Transverse colon (tissue), 4 donors: ENCODE results near the gene UBQLN4. TPM values are rescaled to one million over a fixed set of nuclear protein-coding genes. Genes with fewer than 3 reads are reported as not detected.
A peak's percentile ranks its signal among the peaks of the same experiment; 100 is the strongest.
"Not testable (repeated sequence)": the region's sequence is repeated elsewhere in the genome, so short reads cannot be mapped to it uniquely, and the experiment has no call there.

Experiments
- DNase-seq: peaks from one replicate; pipeline ENCODE4 v3.0.0-alpha.2; 2019
- H3K27ac ChIP-seq, 4 donors: fragments of 200-600 bp; sonication (generic); 2 replicates each; pipeline ENCODE4 v1.5.1; 2016 to 2018; ENCODE audit warnings: inconsistent platforms in 4 of 4
- H3K27me3 ChIP-seq: fragments of 200-600 bp; sonication (generic); 2 replicates; pipeline ENCODE4 v1.5.1; 2017; ENCODE audit warnings: inconsistent platforms
- H3K36me3 ChIP-seq, 4 donors: fragments of 200-600 bp; sonication (generic); 2 replicates each; pipeline ENCODE4 v1.5.1; 2017 to 2019; ENCODE audit warnings: inconsistent platforms in 4 of 4
- H3K4me1 ChIP-seq, 4 donors: fragments of 200-600 bp; sonication (generic); 2 replicates each; pipeline ENCODE4 v1.5.1; 2017 to 2020; ENCODE audit warnings: inconsistent platforms in 4 of 4
- H3K4me3 ChIP-seq, 4 donors: fragments of 200-600 bp; sonication (generic); 1 replicate in 1 of 4; 2 replicates in 3 of 4; pipeline versions ENCODE4 v1.5.1 to v1.6.1; 2017 to 2019; ENCODE audit warnings: inconsistent platforms in 4 of 4
- H3K9me3 ChIP-seq, 2 donors: fragments of 200-600 bp; sonication (generic); 2 replicates each; pipeline ENCODE4 v1.5.1; 2017 to 2019; ENCODE audit warnings: inconsistent platforms in 2 of 2
- CTCF ChIP-seq, 5 experiments: fragments of 200-600 bp in 3 of 5; fragments of 450-650 bp in 2 of 5; sonication (generic) in 3 of 5; IDR thresholded peaks; 1 replicate in 2 of 5; 2 replicates in 3 of 5; pipeline ENCODE4 v1.5.1; 2016 to 2017; ENCODE audit warnings: antibody characterized with exemption in 5 of 5, inconsistent platforms in 3 of 5, mild to moderate bottlenecking in 2 of 5, moderate library complexity in 1 of 5
- EP300 ChIP-seq: sonication (generic); formaldehyde crosslinking; IDR thresholded peaks from one replicate; pipeline ENCODE4 v1.6.1; 2017; ENCODE audit warnings: antibody characterized with exemption, low read depth
- POLR2A ChIP-seq: fragments of 450-650 bp; IDR thresholded peaks from one replicate; pipeline ENCODE4 v1.6.1; 2016; ENCODE audit warnings: antibody characterized with exemption, mild to moderate bottlenecking, moderate library complexity
- POLR2AphosphoS5 ChIP-seq, 3 donors: sonication (generic); formaldehyde crosslinking; IDR thresholded peaks; one replicate each; pipeline ENCODE4 v1.6.1; 2016; ENCODE audit warnings: antibody characterized with exemption in 3 of 3
- WGBS, 2 donors: methylation state at CpG; one replicate each; pipeline ENCODE4 v1.1.5; 2018; ENCODE audit warnings: low coverage in 1 of 2; 5-methylcytosine and 5-hydroxymethylcytosine counted together
- in situ Hi-C, 4 donors: fragments of 200-750 bp; cut with MboI; loops; one replicate each; pipeline versions ENCODE4 v1.15.0 to v1.15.1; 2017; ENCODE audit warnings: low sequenced_read_pairs in 3 of 4, low pct_ligation_motif_present in 1 of 4, low pct_unique_long_range_greater_than_20kb in 1 of 4
- intact Hi-C: fragments of 100-400 bp; cut with DNase I; formaldehyde crosslinking; loops from one replicate; pipeline ENCODE4 v1.15.1; 2023; ENCODE audit warnings: low total_unique reads
- total RNA-seq, 4 donors: library from RNA; depleted of rRNA; stranded (reverse); fragments of >200 nt; gene quantifications; one replicate each; pipeline ENCODE4 v1.1.0, GENCODE V29; 2016

Gene UBQLN4
- total RNA-seq, 4 donors from 2014 or later: 7.9 to 21.3 (median 16.1) TPM

DNA sequence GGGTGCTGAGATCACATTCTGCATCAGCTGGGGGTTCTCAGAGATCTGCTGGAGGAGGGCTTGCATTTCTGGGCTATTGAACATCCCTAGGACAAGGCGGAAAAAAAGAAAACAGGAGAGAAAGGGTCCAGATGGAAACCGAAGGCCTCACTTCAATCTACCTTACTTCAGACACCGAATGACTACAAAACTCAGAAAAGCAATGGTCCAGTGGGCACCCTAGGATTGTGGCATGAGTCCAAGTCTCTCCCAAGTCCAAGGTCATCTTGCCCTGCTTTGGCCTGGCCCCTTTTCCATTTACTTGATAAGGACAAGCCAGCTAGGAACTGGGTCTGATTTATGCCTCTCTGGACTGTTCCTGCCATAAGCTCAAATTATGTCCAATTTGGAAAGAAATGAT, 10.8 kb downstream of the UBQLN4 start:
- no peaks in the 10 kb centered on the region for H3K27me3 ChIP-seq
- WGBS, 2 donors: 87 to 100% methylated on average over 1 to 3 of the region's 3 CpGs
- H3K27ac ChIP-seq: no peak overlapping the region
- peaks cover 0 to 14% (median 3%) of the 10 kb centered on the region in 4 donors for H3K36me3 ChIP-seq
- DNase-seq: no peak
- in situ Hi-C loops (no loop called here), intact Hi-C loops (no loop called here)
- TF ChIP-seq EP300 (no peak), POLR2A (no peak), CTCF (IDR thresholded peaks at IDR 0.05) (no peak), POLR2AphosphoS5 (IDR thresholded peaks at IDR 0.05) (no peak)
- H3K9me3 ChIP-seq: no peaks in the 10 kb centered on the region
- no peak overlapping the region for H3K4me3 ChIP-seq
- H3K4me1 ChIP-seq: no peaks in the 10 kb centered on the region

DNA sequence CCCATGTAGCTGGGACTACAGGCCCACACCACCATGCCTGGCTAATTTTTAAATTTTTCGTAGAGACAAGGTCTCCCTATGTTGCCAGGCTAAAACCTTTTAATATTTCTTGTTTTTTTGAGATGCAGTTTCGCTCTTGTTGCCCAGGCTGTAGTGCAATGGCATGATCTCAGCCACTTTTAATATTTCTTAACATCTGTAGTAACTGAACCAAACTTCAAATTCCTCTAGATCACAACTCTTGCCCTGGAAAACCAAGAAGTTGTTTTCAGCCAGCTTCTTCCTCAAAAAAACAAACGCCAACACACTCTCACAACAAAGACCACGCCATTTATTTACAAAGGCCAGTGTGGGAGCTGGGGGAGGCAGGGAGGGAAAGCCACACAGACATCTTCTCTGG, 18.6 kb downstream of the UBQLN4 start:
- H3K9me3 ChIP-seq, intact Hi-C loops, H3K4me1 ChIP-seq, H3K4me3 ChIP-seq, in situ Hi-C loops, H3K27me3 ChIP-seq, DNase-seq, H3K36me3 ChIP-seq, H3K27ac ChIP-seq: not testable (repeated sequence)
- WGBS, 2 donors: 96 to 100% methylated on average over 2 to 4 of the region's 4 CpGs

- Histone ChIP-seq H3K36me3 (peaks cover 0 to 7% (median 3%) of the 10 kb centered on the region in 4 donors), H3K27ac (no peak overlapping the region), H3K9me3 (no peaks in the 10 kb centered on the region), H3K27me3 (no peaks in the 10 kb centered on the region), H3K4me1 (no peaks in the 10 kb centered on the region), H3K4me3 (no peak overlapping the region)
- intact Hi-C loops (no loop called here), in situ Hi-C loops (no loop called here)
- no peak for TF ChIP-seq POLR2AphosphoS5 (IDR thresholded peaks at IDR 0.05)
- TF ChIP-seq EP300: no peak
- no peak for TF ChIP-seq POLR2A
- TF ChIP-seq CTCF (IDR thresholded peaks at IDR 0.05): no peak
- DNase-seq: no peak
- 70 to 100% methylated on average over 2 to 6 of the region's 6 CpGs for WGBS, 2 donors
Measured at GRCh38 chr1:156033011-156033410, 20.6 kb downstream of the UBQLN4 start.

GRCh38 chr1:156026588-156026987, 27.0 kb downstream of the UBQLN4 start:
- intact Hi-C loops (no loop called here), in situ Hi-C loops (no loop called here)
- TF ChIP-seq CTCF (IDR thresholded peaks at IDR 0.05) (no peak), EP300 (no peak), POLR2AphosphoS5 (IDR thresholded peaks at IDR 0.05) (no peak), POLR2A (no peak)
- no peaks in the 10 kb centered on the region for H3K27me3 ChIP-seq
- no peak for DNase-seq
- no peak overlapping the region for H3K27ac ChIP-seq
- H3K4me3 ChIP-seq: no peak overlapping the region
- no peaks in the 10 kb centered on the region for H3K36me3 ChIP-seq
- WGBS, 2 donors: 70 to 77% methylated on average over 2 to 4 of the region's 4 CpGs
- H3K4me1 ChIP-seq: peaks cover 0 to 2% (median 0%) of the 10 kb centered on the region in 4 donors
- no peaks in the 10 kb centered on the region for H3K9me3 ChIP-seq

DNA sequence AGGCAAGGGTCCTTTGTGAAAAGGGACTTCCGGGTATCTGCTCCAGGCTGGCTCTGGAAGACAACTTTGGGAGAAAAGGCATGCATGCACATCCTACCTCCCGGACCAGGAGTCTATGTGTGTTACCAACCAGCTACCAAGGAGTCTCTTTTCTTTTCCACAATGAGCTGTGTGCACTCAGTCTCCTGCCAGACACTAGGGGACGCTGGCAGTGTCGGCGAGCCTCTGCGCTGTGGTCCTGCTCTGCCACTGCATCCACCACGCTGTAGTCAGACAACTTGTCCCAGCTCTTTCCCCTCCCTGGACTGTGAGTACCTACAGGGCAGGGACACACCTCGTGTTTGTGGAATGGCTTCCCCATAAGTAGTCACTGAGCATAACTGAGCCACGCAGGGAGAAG, 27.7 kb downstream of the UBQLN4 start:
- 5 to 7% methylated on average over 5 to 9 of the region's 9 CpGs for WGBS, 2 donors
- intact Hi-C loops: no loop called here
- TF ChIP-seq EP300: no peak
- no peak for TF ChIP-seq POLR2A
- TF ChIP-seq CTCF (IDR thresholded peaks at IDR 0.05): peak; percentile 40 to 56 (median 43)
- Histone ChIP-seq H3K4me3 (no peak overlapping the region), H3K4me1 (peaks cover 0 to 3% (median 3%) of the 10 kb centered on the region in 4 donors), H3K27me3 (no peaks in the 10 kb centered on the region), H3K27ac (no peak overlapping the region), H3K9me3 (no peaks in the 10 kb centered on the region), H3K36me3 (no peaks in the 10 kb centered on the region)
- in situ Hi-C loops: no loop called here
- DNase-seq: peak; percentile 63
